ENCODE results near the gene EBF3. TPM values are rescaled to one million over a fixed set of nuclear protein-coding genes. Genes with fewer than 3 reads are reported as not detected.

EBF3 gene
- total and polyA plus RNA-seq, 2 experiments from 2014 or later: 0.22 to 0.77 TPM

- WGBS (ENCODE audit: low lambda C conversion rate, missing lambda C conversion rate): 93% methylated on average over 10 of the region's 10 CpGs
- Histone ChIP-seq H3K9me3 (ENCODE audit: low read depth) (no peaks in the 10 kb centered on the region), H3K27me3 (peaks cover 5% of the 10 kb centered on the region), H4K20me1 (ENCODE audit: insufficient read depth, poor library complexity, severe bottlenecking) (no peaks in the 10 kb centered on the region), H3K27ac (no peak overlapping the region), H3K4me1 (ENCODE audit: insufficient read depth) (peaks cover 8% of the 10 kb centered on the region), H3K79me2 (no peaks in the 10 kb centered on the region), H3K9me2 (replicated peaks; ENCODE audit: insufficient read depth) (no peaks in the 10 kb centered on the region), H3K36me3 (replicated peaks; ENCODE audit: insufficient read depth, low read depth) (no peaks in the 10 kb centered on the region), H2AFZ (no peak overlapping the region), H3K4me3 (no peak overlapping the region), H3K4me2 (no peak overlapping the region)
- TF ChIP-seq EZH2 (IDR thresholded peaks at IDR 0.05; ENCODE audit: borderline replicate concordance) (no peak), CTCF (IDR thresholded peaks at IDR 0.05; ENCODE audit: poor library complexity) (no peak), EZH2phosphoT487 (IDR thresholded peaks at IDR 0.05; ENCODE audit: low read depth, severe bottlenecking, unreplicated experiment) (no peak)
- no peak for DNase-seq (ENCODE audit: low spot score)
Observed at GRCh38 chr10:129850316-129850715, 113.8 kb downstream of the EBF3 start.

- Histone ChIP-seq H3K27me3 (peaks cover 5% of the 10 kb centered on the region), H2AFZ (no peak overlapping the region), H3K79me2 (no peaks in the 10 kb centered on the region), H3K4me2 (no peak overlapping the region), H3K4me3 (no peak overlapping the region), H4K20me1 (ENCODE audit: insufficient read depth, poor library complexity, severe bottlenecking) (no peaks in the 10 kb centered on the region), H3K27ac (no peak overlapping the region), H3K9me3 (ENCODE audit: low read depth) (no peaks in the 10 kb centered on the region), H3K9me2 (replicated peaks; ENCODE audit: insufficient read depth) (no peaks in the 10 kb centered on the region), H3K4me1 (ENCODE audit: insufficient read depth) (peaks cover 8% of the 10 kb centered on the region), H3K36me3 (replicated peaks; ENCODE audit: insufficient read depth, low read depth) (no peaks in the 10 kb centered on the region)
- WGBS (ENCODE audit: low lambda C conversion rate, missing lambda C conversion rate): 93% methylated on average over 15 of the region's 15 CpGs
- no peak for DNase-seq (ENCODE audit: low spot score)
- no peak for TF ChIP-seq EZH2phosphoT487 (IDR thresholded peaks at IDR 0.05; ENCODE audit: low read depth, severe bottlenecking, unreplicated experiment)
- TF ChIP-seq EZH2 (IDR thresholded peaks at IDR 0.05; ENCODE audit: borderline replicate concordance): no peak
- TF ChIP-seq CTCF (IDR thresholded peaks at IDR 0.05; ENCODE audit: poor library complexity): no peak
Observed at GRCh38 chr10:129849853-129850252, 114.2 kb downstream of the EBF3 start.

DNA sequence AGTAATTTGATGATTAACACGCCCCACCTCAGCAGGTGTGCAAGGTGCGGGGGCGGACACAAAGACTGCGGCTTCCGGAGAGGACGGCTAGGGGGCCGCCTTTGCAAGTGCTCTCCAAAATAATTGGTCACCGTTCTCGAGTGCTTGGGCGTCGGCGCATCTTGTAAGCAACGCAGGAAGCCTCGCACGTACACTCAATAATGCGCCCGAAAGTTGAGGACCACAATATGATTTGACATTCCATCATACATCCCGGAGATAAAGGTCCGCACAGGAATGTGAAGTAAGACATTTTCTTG lies 114.7 kb downstream of the EBF3 start:
- Histone ChIP-seq H4K20me1 (ENCODE audit: insufficient read depth, poor library complexity, severe bottlenecking) (no peaks in the 10 kb centered on the region), H3K9me3 (ENCODE audit: low read depth) (no peaks in the 10 kb centered on the region), H2AFZ (no peak overlapping the region), H3K9me2 (replicated peaks; ENCODE audit: insufficient read depth) (no peaks in the 10 kb centered on the region), H3K36me3 (replicated peaks; ENCODE audit: insufficient read depth, low read depth) (no peaks in the 10 kb centered on the region), H3K4me1 (ENCODE audit: insufficient read depth) (peaks cover 8% of the 10 kb centered on the region), H3K27ac (no peak overlapping the region), H3K4me3 (no peak overlapping the region), H3K27me3 (peaks cover 5% of the 10 kb centered on the region), H3K4me2 (no peak overlapping the region), H3K79me2 (no peaks in the 10 kb centered on the region)
- no peak for TF ChIP-seq CTCF (IDR thresholded peaks at IDR 0.05; ENCODE audit: poor library complexity)
- DNase-seq (ENCODE audit: low spot score): no peak
- 93% methylated on average over 19 of the region's 19 CpGs for WGBS (ENCODE audit: low lambda C conversion rate, missing lambda C conversion rate)
